Epithelial cell of esophagus (primary cell): ENCODE results near the gene TUBB1.

ENCODE experiments used
- DNase-seq: peaks from one replicate; pipeline ENCODE4 v3.0.0; 2010; ENCODE audit warnings: low read depth
- H3K4me3 ChIP-seq: 2 replicates; pipeline ENCODE4 v1.5.1; 2011; ENCODE audit warnings: mild to moderate bottlenecking, low read length, control low read depth
- CTCF ChIP-seq: IDR thresholded peaks from 2 replicates; pipeline ENCODE4 v1.5.1; 2011; ENCODE audit warnings: low read depth, mild to moderate bottlenecking, low read length, control low read depth, inconsistent platforms; ENCODE audit not compliant: insufficient read depth; ENCODE audit errors: missing control alignments

Gene TUBB1

GRCh38 chr20:58984691-58985090, 34.5 kb upstream of the TUBB1 start:
- no peak overlapping the region for H3K4me3 ChIP-seq
- no peak for DNase-seq
- TF ChIP-seq CTCF, result no peak

- TF ChIP-seq CTCF, result no peak
- no peak for DNase-seq
- H3K4me3 ChIP-seq, result no peak overlapping the region
Observed at GRCh38 chr20:58985656-58986055, 33.6 kb upstream of the TUBB1 start.

- H3K4me3 ChIP-seq, result no peak overlapping the region
- TF ChIP-seq CTCF, result no peak
- no peak for DNase-seq
Observed at GRCh38 chr20:58986286-58986967, 32.8 kb upstream of the TUBB1 start.

- no peak overlapping the region for H3K4me3 ChIP-seq
- no peak for DNase-seq
- no peak for TF ChIP-seq CTCF
Observed at GRCh38 chr20:58986968-58987517, 32.2 kb upstream of the TUBB1 start.

GRCh38 chr20:58987790-58988564, 31.3 kb upstream of the TUBB1 start:
- H3K4me3 ChIP-seq, result no peak overlapping the region
- no peak for TF ChIP-seq CTCF

GRCh38 chr20:58988565-58988882, 30.7 kb upstream of the TUBB1 start:
- no peak overlapping the region for H3K4me3 ChIP-seq
- TF ChIP-seq CTCF, result no peak
- no peak for DNase-seq

More at GRCh38 chr20:58987790-58988564, 31.3 kb upstream of the TUBB1 start:
- no peak for DNase-seq

- TF ChIP-seq CTCF, result no peak
- no peak for DNase-seq
- H3K4me3 ChIP-seq, result no peak overlapping the region
Observed at GRCh38 chr20:58989196-58989595, 30.0 kb upstream of the TUBB1 start.
